GM12875 (cell line): ENCODE data around the gene NLRC5.

Experiments used
- H3K4me3 ChIP-seq: one replicate; pipeline ENCODE4 v1.5.1; 2011; ENCODE audit warnings: low read depth, low read length, control low read depth
- CTCF ChIP-seq: IDR thresholded peaks from 2 replicates; pipeline ENCODE4 v1.5.1; 2011; ENCODE audit warnings: low read depth, mild to moderate bottlenecking, control low read depth, inconsistent platforms, low read length, moderate library complexity, borderline replicate concordance; ENCODE audit not compliant: insufficient read depth

Gene NLRC5

GRCh38 chr16:57020651-57021050, 31.3 kb downstream of the NLRC5 start:
- no peak overlapping the region for H3K4me3 ChIP-seq
- no peak for TF ChIP-seq CTCF

DNA sequence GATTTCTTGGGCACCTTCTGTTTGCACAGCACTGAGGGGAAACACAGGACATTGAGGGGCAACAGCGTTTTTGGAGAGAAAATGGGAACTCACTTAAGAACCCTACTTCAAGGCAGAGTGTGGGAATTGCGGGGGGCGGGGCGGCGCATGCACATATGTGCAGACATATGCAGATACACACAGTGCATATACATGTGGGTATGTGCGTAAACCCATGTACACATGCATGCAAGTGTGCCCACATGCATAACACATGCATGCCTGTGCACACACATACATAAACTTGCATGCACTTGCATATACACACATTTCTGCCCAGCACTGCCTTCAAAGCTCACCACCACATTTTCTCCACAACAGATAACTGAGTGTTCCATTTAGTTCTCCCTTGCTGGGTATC, 32.4 kb downstream of the NLRC5 start:
- H3K4me3 ChIP-seq: no peak overlapping the region
- TF ChIP-seq CTCF: no peak

- TF ChIP-seq CTCF: no peak
- H3K4me3 ChIP-seq: no peak overlapping the region
Measured at GRCh38 chr16:57022445-57022844, 33.1 kb downstream of the NLRC5 start.

DNA sequence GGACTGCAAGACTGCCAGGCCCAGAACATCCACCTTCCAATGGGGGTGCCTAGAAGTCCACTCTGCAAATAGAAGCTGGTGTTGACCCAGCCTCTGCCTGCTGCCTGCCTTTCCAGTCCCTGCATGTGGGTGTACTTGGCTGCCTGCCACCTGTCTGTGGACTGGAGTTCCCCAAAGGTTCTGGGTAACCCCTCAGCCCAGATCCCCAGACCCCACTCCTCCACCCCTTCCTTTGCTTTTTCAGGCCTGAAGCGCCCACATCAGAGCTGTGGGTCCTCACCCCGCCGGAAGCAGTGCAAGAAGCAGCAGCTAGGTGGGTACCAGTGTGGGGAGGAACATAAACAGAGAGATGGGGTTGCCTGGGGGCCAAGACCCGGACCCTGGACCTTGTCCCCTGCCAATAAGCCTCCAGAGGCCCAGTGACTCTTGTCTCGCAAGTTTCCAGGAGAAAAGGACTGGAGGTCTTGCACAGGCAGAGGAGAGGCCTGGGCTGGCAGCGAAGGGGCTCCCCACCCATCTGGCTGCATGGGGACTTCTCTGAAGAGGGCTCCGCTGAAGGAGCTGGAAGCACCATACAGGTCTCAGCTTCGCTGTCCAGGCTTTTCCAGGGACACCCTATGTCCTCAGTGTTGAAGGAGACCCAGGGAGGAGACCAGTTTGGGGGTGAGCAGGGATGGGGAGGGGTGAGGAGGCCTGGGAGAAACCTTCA, 34.3 kb downstream of the NLRC5 start:
- no peak overlapping the region for H3K4me3 ChIP-seq
- TF ChIP-seq CTCF: no peak

GRCh38 chr16:57024894-57025680, 35.7 kb downstream of the NLRC5 start:
- TF ChIP-seq CTCF: no peak
- no peak overlapping the region for H3K4me3 ChIP-seq

- no peak for TF ChIP-seq CTCF
- no peak overlapping the region for H3K4me3 ChIP-seq
Measured at GRCh38 chr16:57025941-57026777, 36.8 kb downstream of the NLRC5 start.
